GM12875 (cell line): Measurements from ENCODE around the gene PTCHD1.

Experiments
- H3K4me3 ChIP-seq: one replicate; pipeline ENCODE4 v1.5.1; 2011; ENCODE audit warnings: low read depth, low read length, control low read depth
- TF ChIP-seq, protein P1 (sequence below): IDR thresholded peaks from 2 replicates; pipeline ENCODE4 v1.5.1; 2011; ENCODE audit warnings: low read depth, mild to moderate bottlenecking, control low read depth, inconsistent platforms, low read length, moderate library complexity, borderline replicate concordance; ENCODE audit not compliant: insufficient read depth

The PTCHD1 gene

DNA sequence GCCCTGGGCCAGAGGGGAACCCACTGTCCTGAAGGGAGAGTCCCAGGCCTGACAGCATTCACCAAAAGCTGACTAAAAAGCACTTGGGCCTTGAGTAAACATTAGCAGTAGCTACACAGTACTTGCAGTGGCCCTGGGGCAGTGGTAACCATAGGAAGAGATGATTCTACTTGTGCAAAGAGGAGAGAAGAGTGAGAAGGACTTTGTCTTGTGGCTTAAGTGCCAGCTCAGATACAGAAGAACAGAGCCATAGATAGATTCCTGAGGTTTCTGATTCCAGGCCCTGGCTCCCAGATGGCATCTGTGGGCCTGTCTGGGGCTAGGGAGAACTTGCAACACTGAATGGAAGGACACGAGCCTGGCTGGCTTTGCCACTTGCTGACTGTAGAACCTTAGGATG is 100.5 kb downstream of the PTCHD1 start:
- TF ChIP-seq, protein P1, sequence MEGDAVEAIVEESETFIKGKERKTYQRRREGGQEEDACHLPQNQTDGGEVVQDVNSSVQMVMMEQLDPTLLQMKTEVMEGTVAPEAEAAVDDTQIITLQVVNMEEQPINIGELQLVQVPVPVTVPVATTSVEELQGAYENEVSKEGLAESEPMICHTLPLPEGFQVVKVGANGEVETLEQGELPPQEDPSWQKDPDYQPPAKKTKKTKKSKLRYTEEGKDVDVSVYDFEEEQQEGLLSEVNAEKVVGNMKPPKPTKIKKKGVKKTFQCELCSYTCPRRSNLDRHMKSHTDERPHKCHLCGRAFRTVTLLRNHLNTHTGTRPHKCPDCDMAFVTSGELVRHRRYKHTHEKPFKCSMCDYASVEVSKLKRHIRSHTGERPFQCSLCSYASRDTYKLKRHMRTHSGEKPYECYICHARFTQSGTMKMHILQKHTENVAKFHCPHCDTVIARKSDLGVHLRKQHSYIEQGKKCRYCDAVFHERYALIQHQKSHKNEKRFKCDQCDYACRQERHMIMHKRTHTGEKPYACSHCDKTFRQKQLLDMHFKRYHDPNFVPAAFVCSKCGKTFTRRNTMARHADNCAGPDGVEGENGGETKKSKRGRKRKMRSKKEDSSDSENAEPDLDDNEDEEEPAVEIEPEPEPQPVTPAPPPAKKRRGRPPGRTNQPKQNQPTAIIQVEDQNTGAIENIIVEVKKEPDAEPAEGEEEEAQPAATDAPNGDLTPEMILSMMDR = no peak

DNA sequence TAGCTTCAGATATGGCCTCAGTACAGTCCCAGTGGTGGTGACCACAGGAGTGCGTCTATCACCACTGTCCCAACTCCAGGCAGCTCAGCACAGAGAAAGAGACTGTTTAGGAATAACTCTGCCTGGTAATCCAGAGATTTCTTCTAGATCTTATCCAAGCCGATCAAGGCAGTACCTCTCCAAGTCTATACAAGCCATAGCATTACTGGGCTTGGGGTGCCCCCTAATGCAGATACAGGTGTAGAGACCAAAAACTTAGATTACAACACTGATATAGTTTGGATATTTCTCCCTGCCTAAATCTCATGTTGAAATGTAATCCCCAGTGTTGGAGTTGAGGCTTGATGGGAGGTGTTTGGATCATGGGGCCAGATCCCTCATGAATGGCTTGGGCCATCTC is 100.9 kb downstream of the PTCHD1 start:
- TF ChIP-seq, protein P1 = no peak
- no peak overlapping the region for H3K4me3 ChIP-seq

More for the DNA sequence above, 100.5 kb downstream of the PTCHD1 start:
- H3K4me3 ChIP-seq = no peak overlapping the region

DNA sequence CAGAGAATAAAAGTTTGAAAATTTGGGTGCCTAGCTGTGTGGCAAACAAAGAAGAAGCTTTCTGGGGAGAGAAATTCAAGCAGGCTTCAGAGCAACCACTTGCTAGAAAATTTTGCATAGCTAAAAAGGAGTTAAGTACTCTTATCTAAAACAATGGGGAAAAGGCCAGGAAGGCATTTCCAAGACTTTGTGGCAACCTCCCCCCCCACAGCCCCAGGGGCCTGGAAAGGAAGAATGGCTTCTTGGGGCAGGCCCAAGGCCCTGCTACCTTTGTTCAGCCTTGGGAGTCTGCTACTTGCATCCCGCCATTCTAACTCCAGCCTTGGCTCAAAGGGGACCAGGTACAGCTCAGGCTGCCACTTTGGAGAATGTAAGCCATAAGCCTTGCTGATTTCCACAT is 102.2 kb downstream of the PTCHD1 start:
- no peak overlapping the region for H3K4me3 ChIP-seq
- TF ChIP-seq, protein P1 = no peak

DNA sequence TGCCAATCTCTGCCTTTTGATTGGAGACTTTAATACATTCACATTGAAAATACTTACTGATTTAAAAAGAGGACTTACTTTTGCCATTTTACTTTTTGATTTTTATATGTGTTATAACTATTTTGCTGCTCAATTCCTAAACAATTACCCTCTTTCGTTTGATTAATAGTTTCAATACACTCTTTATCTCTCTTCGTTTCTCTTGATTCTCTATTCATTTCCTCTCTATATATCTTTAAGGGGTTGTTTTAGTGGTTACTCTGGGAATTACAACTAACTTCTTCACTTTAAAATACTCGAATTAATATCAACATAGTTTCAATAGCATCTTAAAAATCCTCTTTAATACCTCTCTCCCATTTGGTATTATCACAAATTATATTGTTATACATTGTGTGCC is 116.6 kb downstream of the PTCHD1 start:
- H3K4me3 ChIP-seq = no peak overlapping the region
- TF ChIP-seq, protein P1 = no peak
